Liver (tissue), 9 donors: Measurements from ENCODE around the gene DYRK1A. TPM values are rescaled to one million over a fixed set of nuclear protein-coding genes. Genes with fewer than 3 reads are reported as not detected.

Source experiments
- DNase-seq: peaks from one replicate; pipeline ENCODE4 v3.0.0-alpha.2; 2017; ENCODE audit warnings: low spot score
- H3K27ac ChIP-seq, 2 donors: one replicate each; pipeline ENCODE4 v1.7.0; 2013; ENCODE audit warnings: inconsistent platforms in 2 of 2, low read length in 2 of 2, control low read depth in 1 of 2, low read depth in 1 of 2, mild to moderate bottlenecking in 1 of 2
- H3K27me3 ChIP-seq, 4 donors: one replicate each; pipeline versions ENCODE4 v1.6.1 to v1.7.0; 2013; ENCODE audit warnings: low read length in 3 of 4, inconsistent platforms in 1 of 4, mild to moderate bottlenecking in 1 of 4, moderate library complexity in 1 of 4; ENCODE audit not compliant: control insufficient read depth in 4 of 4, insufficient read depth in 4 of 4
- H3K36me3 ChIP-seq, 4 donors: one replicate each; pipeline versions ENCODE4 v1.6.1 to v1.7.0; 2013; ENCODE audit warnings: low read length in 3 of 4, mild to moderate bottlenecking in 3 of 4, low read depth in 1 of 4, moderate library complexity in 1 of 4; ENCODE audit not compliant: control insufficient read depth in 4 of 4, insufficient read depth in 3 of 4
- H3K4me1 ChIP-seq, 4 donors: one replicate each; pipeline versions ENCODE4 v1.6.1 to v1.7.0; 2013; ENCODE audit warnings: low read length in 3 of 4, mild to moderate bottlenecking in 3 of 4, moderate library complexity in 1 of 4; ENCODE audit not compliant: control insufficient read depth in 4 of 4, insufficient read depth in 4 of 4
- H3K4me3 ChIP-seq, 3 donors: one replicate each; pipeline versions ENCODE4 v1.6.1 to v1.7.0; 2013; ENCODE audit warnings: low read length in 3 of 3, control low read depth in 1 of 3, low read depth in 1 of 3, mild to moderate bottlenecking in 1 of 3
- H3K9ac ChIP-seq, 2 donors: one replicate each; pipeline ENCODE4 v1.7.0; 2013; ENCODE audit warnings: low read length in 2 of 2, mild to moderate bottlenecking in 2 of 2, moderate library complexity in 2 of 2, control low read depth in 1 of 2, low read depth in 1 of 2
- H3K9me3 ChIP-seq, 4 donors: one replicate each; pipeline versions ENCODE4 v1.6.1 to v1.7.0; 2013; ENCODE audit warnings: low read length in 3 of 4; ENCODE audit not compliant: control insufficient read depth in 4 of 4
- ATF3 ChIP-seq: IDR thresholded peaks from 2 replicates; pipeline ENCODE4 v1.6.1; 2016; ENCODE audit warnings: antibody characterized with exemption
- CTCF ChIP-seq: fragments of 150-350 bp; IDR thresholded peaks from 2 replicates; pipeline ENCODE4 v1.5.1; 2017; ENCODE audit warnings: improper control_type of control experiment, low read depth, low read length; ENCODE audit not compliant: missing input control
- EGR1 ChIP-seq, 2 donors: IDR thresholded peaks; 2 replicates each; pipeline ENCODE4 v1.6.1; 2016 to 2018; ENCODE audit warnings: antibody characterized with exemption in 2 of 2, low read depth in 2 of 2
- FOXA1 ChIP-seq: IDR thresholded peaks from 2 replicates; pipeline ENCODE4 v1.6.1; 2016; ENCODE audit warnings: antibody characterized with exemption
- FOXA2 ChIP-seq: IDR thresholded peaks from 2 replicates; pipeline ENCODE4 v1.6.1; 2016; ENCODE audit warnings: antibody characterized with exemption
- GABPA ChIP-seq, 2 donors: IDR thresholded peaks in 1 of 2; conservative IDR thresholded peaks in 1 of 2; 2 replicates each; pipeline ENCODE4 v1.6.1; 2016; ENCODE audit warnings: antibody characterized with exemption in 2 of 2, mild to moderate bottlenecking in 1 of 2, moderate library complexity in 1 of 2
- HNF4A ChIP-seq, 2 donors: conservative IDR thresholded peaks; 2 replicates each; pipeline ENCODE4 v1.6.1; 2016; ENCODE audit warnings: antibody characterized with exemption in 2 of 2, mild to moderate bottlenecking in 2 of 2
- HNF4G ChIP-seq: IDR thresholded peaks from 2 replicates; pipeline ENCODE4 v1.6.1; 2016; ENCODE audit warnings: antibody characterized with exemption
- JUND ChIP-seq, 2 donors: IDR thresholded peaks; 2 replicates each; pipeline ENCODE4 v1.6.1; 2016; ENCODE audit warnings: antibody characterized with exemption in 2 of 2
- MAX ChIP-seq: IDR thresholded peaks from 2 replicates; pipeline ENCODE4 v1.6.1; 2016; ENCODE audit warnings: antibody characterized with exemption
- NR2F2 ChIP-seq: IDR thresholded peaks from 2 replicates; pipeline ENCODE4 v1.6.1; 2016; ENCODE audit warnings: antibody characterized with exemption
- RAD21 ChIP-seq, 2 donors: IDR thresholded peaks; 2 replicates each; pipeline ENCODE4 v1.6.1; 2016; ENCODE audit warnings: antibody characterized with exemption in 2 of 2, mild to moderate bottlenecking in 2 of 2
- REST ChIP-seq: IDR thresholded peaks from 2 replicates; pipeline ENCODE4 v1.6.1; 2016; ENCODE audit warnings: antibody characterized with exemption, mild to moderate bottlenecking
- RXRA ChIP-seq, 2 donors: IDR thresholded peaks; 2 replicates each; pipeline ENCODE4 v1.6.1; 2017 to 2018; ENCODE audit warnings: antibody characterized with exemption in 2 of 2, mild to moderate bottlenecking in 1 of 2
- SP1 ChIP-seq: IDR thresholded peaks from 2 replicates; pipeline ENCODE4 v1.6.1; 2018; ENCODE audit warnings: antibody characterized with exemption, mild to moderate bottlenecking
- TAF1 ChIP-seq: conservative IDR thresholded peaks from 2 replicates; pipeline ENCODE4 v1.6.1; 2016; ENCODE audit warnings: antibody characterized with exemption, mild to moderate bottlenecking
- YY1 ChIP-seq: IDR thresholded peaks from 2 replicates; pipeline ENCODE4 v1.6.1; 2016; ENCODE audit warnings: antibody characterized with exemption, mild to moderate bottlenecking
- ZBTB33 ChIP-seq: IDR thresholded peaks from 2 replicates; pipeline ENCODE4 v1.6.1; 2016; ENCODE audit warnings: antibody characterized with exemption
- WGBS: extraction: QIAGEN DNeasy Blood & Tissue Kit; methylation state at CpG from one replicate; pipeline ENCODE4 v1.1.7; 2013; 5-methylcytosine and 5-hydroxymethylcytosine counted together
- polyA plus RNA-seq, 2 donors: library from polyadenylated mRNA; stranded (reverse) in 1 of 2; unstranded in 1 of 2; fragments of 200-250 nt in 1 of 2; fragments of >200 nt in 1 of 2; fragmentation: Nextera tagmentation in 1 of 2; extraction: Ambion mirVana in 1 of 2; gene quantifications; one replicate each; pipeline versions ENCODE4 v1.2.1 to v1.2.3, GENCODE V29; 2013 to 2015
- total RNA-seq, 2 donors: library from RNA; depleted of rRNA; stranded (reverse); fragments of >200 nt; gene quantifications; one replicate each; pipeline ENCODE4 v1.2.3, GENCODE V29; 2014
- donor health status: healthy.
- donor health status: healthy.
- donor health status: healthy.
- donor health status: healthy.
- donor health status: healthy.

DYRK1A gene
- total and polyA plus RNA-seq, 4 donors: 5.1 to 58.3 (median 22.9) TPM

GRCh38 chr21:37514038-37514667 is 147.6 kb downstream of the DYRK1A start (continued):
- TF ChIP-seq CTCF (no peak), GABPA (IDR thresholded peaks at IDR 0.05 in 1 of 2, conservative IDR thresholded peaks at IDR 0.05 in 1 of 2) (no peak), MAX (no peak)

GRCh38 chr21:37516998-37517397 is 150.4 kb downstream of the DYRK1A start:
- Histone ChIP-seq H3K36me3 (peaks cover 9 to 25% (median 18%) of the 10 kb centered on the region in 4 donors), H3K9ac (no peak overlapping the region), H3K4me1 (no peaks in the 10 kb centered on the region), H3K9me3 (no peaks in the 10 kb centered on the region), H3K4me3 (no peak overlapping the region), H3K27ac (no peak overlapping the region), H3K27me3 (no peaks in the 10 kb centered on the region)
- DNase-seq: no peak
- 97% methylated on average over 7 of the region's 7 CpGs for WGBS
- TF ChIP-seq GABPA (IDR thresholded peaks at IDR 0.05 in 1 of 2, conservative IDR thresholded peaks at IDR 0.05 in 1 of 2): no peak
- no peak for TF ChIP-seq ATF3
- no peak for TF ChIP-seq REST
- no peak for TF ChIP-seq TAF1
- TF ChIP-seq SP1: no peak
- no peak for TF ChIP-seq NR2F2
- no peak for TF ChIP-seq JUND (IDR thresholded peaks at IDR 0.05)
- TF ChIP-seq FOXA2: no peak
- no peak for TF ChIP-seq EGR1 (IDR thresholded peaks at IDR 0.05; ENCODE audit: low read depth in 2 of 2)
- no peak for TF ChIP-seq YY1
- no peak for TF ChIP-seq HNF4A (conservative IDR thresholded peaks at IDR 0.05)
- TF ChIP-seq RAD21 (IDR thresholded peaks at IDR 0.05): no peak

- no peaks in the 10 kb centered on the region for H3K27me3 ChIP-seq
- H3K27ac ChIP-seq: no peak overlapping the region
- no peaks in the 10 kb centered on the region for H3K9me3 ChIP-seq
- DNase-seq: no peak
- H3K4me1 ChIP-seq: no peaks in the 10 kb centered on the region
- no peak overlapping the region for H3K4me3 ChIP-seq
- H3K9ac ChIP-seq: no peak overlapping the region
- peaks cover 1 to 9% (median 5%) of the 10 kb centered on the region in 4 donors for H3K36me3 ChIP-seq
- WGBS: 95% methylated on average over 11 of the region's 11 CpGs
- no peak for TF ChIP-seq RXRA (IDR thresholded peaks at IDR 0.05)
- TF ChIP-seq CTCF: no peak
- no peak for TF ChIP-seq HNF4A (conservative IDR thresholded peaks at IDR 0.05)
- no peak for TF ChIP-seq HNF4G
- no peak for TF ChIP-seq EGR1 (IDR thresholded peaks at IDR 0.05; ENCODE audit: low read depth in 2 of 2)
- TF ChIP-seq JUND (IDR thresholded peaks at IDR 0.05): no peak
- TF ChIP-seq NR2F2: no peak
- no peak for TF ChIP-seq TAF1
- TF ChIP-seq FOXA2: no peak
- no peak for TF ChIP-seq ZBTB33
- TF ChIP-seq GABPA (IDR thresholded peaks at IDR 0.05 in 1 of 2, conservative IDR thresholded peaks at IDR 0.05 in 1 of 2): no peak
- no peak for TF ChIP-seq ATF3
- TF ChIP-seq YY1: no peak
- no peak for TF ChIP-seq SP1
- no peak for TF ChIP-seq FOXA1
- no peak for TF ChIP-seq MAX
- no peak for TF ChIP-seq RAD21 (IDR thresholded peaks at IDR 0.05)
Observed at GRCh38 chr21:37520801-37521200, 154.2 kb downstream of the DYRK1A start.
